SK-N-DZ (cell line): ENCODE measurements around the gene SERPINC1. TPM values are rescaled to one million over a fixed set of nuclear protein-coding genes. Genes with fewer than 3 reads are reported as not detected.
"Not testable (repeated sequence)": the region's sequence is repeated elsewhere in the genome, so short reads cannot be mapped to it uniquely, and the experiment has no call there.

Experiments used
- DNase-seq: peaks from one replicate; pipeline ENCODE4 v3.0.0-alpha.2; 2015; ENCODE audit warnings: low spot score
- polyA plus RNA-seq, 2 experiments: library from polyadenylated mRNA; depleted of rRNA; stranded (reverse); fragments of >200 nt; gene quantifications; 2 replicates each; pipeline ENCODE4 v1.2.3, GENCODE V29; 2014

Gene SERPINC1
- polyA plus RNA-seq (2014; cell fraction: cytosol; rRNA removed), result not detected in 2 replicates
- 0.12 TPM in 1 of 2 replicates, not detected in the other for polyA plus RNA-seq (2014; cell fraction: nucleus; rRNA removed)

DNA sequence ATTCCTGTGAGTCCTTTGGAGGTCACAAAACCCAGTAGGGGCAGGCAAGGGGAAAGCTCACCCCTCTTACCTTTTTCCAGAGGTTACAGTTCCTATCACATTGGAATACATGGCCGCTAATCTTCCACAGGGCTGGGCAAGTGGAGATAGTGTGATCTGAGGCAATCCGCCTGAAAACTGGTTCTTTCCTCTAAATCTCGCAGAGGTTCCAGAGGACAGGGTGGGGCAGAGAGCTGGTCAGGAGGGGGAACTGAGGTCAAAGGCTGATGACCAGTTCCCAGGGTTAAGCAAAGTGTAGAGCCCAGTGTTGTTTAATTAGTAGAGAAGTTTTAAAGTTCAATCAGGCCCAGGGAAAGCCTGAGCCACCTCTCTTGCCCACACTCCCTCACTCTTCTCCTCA is at the start of gene SERPINC1:
Gene SERPINC1 (minus strand): TSS at position 179 of the 400 bp plus-strand sequence. CDS start 68 bp downstream, at position 111.
- DNase-seq, result no peak

DNA sequence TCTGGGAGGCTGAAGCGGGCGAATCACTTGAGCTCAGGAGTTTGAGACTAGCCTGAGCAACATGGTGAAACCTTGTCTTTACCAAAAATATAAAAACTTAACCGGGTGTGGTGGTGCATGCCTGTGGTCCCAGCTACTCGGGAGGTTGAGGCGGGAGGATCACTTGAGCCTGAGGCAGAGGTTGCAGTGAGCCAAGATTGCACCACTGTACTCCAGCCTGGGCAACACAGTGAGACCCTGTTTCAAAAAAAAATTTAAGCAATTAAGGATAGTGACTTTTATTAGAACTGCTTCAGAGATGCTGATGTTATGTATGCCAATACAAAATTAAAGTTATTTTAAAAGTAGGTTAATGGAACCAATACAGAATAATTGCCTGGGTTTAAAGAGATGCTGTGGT is 48.8 kb upstream of the SERPINC1 start:
- DNase-seq, result not testable (repeated sequence)

DNA sequence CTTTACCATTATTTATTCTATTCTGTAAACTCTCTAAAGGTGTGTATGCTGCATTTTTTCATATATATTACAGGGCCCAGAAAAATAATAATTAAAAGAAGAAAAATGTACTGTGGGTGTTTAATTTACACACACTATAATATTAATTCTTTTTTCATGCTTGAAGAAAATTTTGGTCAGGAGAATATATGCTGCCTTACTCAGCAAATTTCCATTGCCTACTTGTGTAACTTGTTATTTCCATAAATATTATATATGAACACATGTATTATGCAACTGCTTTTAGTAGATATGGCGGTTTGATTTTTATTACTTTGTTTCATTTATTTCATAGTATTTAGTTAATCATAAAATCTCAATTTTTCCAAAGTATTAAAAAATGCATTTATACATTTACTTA is 46.4 kb upstream of the SERPINC1 start:
- DNase-seq, result no peak

DNA sequence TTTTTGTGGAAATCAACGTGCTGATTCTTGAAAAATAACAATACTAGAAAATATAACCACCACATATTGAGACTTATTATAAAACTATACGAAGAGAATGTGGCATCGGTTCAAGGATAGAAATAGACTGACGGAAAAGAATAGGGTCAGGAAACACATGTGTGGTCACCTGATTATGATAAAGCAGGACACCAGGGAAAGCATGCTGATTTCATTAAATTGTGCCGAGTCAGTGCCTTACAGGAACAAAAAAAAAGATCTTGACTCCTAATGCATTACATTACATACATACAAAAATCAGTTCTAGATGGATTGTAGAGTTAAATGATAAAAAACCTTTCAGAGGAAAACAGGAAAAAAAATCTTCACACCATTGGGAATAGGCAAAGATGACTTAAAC is 43.5 kb upstream of the SERPINC1 start:
- no peak for DNase-seq

DNA sequence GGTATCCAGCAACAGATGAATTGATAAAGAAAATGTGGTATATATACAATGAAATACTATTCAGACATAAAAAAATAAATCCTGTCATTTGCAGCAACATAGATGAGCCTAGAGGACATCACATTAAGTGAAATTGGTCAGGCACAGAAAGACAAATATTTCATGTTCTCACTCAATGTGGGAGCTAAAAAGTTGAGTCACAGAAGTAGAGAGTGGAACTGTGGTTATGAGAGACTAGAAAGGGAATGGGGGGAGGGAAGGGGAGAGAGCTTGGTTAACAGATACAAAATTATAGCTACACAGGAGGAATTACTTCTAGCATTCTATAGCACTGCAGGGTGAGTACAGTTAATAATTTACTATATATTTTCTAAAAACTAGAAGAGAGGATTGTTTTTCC is 37.1 kb upstream of the SERPINC1 start:
- DNase-seq, result no peak

DNA sequence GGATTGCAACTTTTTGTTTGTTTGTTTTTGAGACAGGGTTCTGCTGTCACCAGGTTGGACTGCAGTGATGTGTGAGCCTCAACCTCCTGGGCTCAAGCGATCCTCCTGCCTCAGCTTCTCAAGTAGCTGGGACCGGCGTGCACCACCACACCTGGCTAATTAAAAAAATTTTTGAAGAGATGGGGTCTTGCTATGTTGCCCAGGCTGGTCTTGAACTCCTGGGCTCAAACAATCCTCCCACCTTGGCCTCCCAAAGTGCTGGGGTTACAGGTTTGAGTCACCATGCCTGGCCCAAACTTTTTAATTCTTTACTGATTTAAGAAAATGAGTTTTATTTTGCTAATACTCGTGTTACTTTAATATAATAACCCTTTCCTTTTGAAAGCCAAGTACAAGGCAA is 31.5 kb upstream of the SERPINC1 start:
- DNase-seq, result no peak

DNA sequence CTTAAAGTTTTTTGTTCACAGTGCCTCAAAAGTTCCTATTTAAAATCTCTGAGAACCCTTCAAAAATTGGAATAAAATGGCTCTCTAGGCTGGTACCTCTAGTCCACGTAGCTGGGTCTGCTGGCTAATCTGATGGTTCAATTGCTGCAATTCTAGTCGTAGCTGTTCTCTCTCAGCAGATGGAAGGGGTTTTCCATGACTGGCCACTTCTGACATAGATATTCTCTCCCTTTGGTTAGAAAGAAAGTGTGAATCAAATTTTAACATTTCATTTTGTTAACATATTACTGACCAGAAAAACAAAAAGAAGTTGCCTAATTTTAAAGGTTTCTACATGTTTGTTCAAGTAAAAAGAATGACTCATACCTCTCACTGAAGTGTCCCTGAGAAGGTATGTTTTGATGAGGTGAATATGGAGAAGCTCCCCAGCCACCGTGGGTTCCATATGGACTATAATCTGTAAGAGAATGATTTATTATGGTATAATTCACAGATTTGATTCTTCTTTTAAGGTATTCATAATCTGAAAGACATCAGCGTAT is 29.3 kb upstream of the SERPINC1 start:
- DNase-seq, result no peak

DNA sequence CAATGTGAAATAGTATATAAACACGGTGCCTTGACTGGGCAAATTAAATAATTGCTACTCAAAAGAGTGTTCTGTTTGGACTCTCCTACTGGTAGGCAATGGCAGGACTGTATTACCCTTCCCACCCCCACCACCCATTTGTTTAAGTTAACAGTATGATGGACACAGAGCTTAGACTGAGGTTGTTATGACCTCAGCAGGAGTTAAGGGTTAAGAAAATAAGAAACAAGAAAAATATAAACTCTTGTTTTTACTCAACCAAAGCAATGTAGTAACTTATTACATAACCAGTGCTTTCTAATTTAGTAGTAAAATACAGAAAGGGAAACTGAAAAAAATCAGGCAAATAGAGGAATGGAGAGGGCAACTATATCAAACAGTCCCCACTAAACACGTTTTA is 19.9 kb upstream of the SERPINC1 start:
- no peak for DNase-seq

DNA sequence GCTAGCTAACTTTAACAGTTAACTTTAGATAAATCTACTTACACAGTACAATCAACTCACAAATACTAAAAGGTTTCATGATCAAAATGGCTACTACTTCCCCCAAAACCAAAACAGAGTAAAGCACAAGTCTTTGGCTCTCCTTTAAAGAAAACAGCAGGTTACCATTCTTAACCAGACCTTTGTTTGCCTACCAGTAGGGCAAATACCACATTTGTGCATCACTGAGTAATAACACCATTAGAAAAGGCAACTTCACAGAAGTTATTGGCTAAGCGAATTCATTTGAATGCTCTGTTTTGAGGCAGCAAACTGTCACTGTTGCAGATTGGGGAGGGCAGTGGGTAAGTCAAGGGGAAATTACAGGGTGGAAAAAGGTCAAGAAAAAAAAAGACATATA is 17.3 kb upstream of the SERPINC1 start:
- DNase-seq, result no peak

DNA sequence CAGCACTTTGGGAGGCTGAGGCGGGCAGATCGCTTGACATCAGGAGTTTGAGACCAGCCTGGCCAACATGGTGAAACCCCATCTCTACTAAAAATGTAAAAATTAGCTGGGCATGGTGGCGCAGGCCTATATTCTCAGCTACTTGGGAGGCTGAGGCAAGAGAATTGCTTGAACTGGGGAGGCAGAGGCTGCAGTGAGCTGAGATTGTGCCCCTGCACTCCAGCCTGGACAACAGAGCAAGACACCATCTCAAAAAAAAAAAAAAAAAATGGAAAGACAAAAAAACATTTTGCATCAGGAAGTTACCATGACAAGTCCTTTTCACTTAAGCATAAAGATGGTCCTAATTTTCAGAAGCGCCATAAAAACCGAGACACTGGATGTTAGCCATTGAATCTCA is 13.4 kb upstream of the SERPINC1 start:
- DNase-seq, result not testable (repeated sequence)

DNA sequence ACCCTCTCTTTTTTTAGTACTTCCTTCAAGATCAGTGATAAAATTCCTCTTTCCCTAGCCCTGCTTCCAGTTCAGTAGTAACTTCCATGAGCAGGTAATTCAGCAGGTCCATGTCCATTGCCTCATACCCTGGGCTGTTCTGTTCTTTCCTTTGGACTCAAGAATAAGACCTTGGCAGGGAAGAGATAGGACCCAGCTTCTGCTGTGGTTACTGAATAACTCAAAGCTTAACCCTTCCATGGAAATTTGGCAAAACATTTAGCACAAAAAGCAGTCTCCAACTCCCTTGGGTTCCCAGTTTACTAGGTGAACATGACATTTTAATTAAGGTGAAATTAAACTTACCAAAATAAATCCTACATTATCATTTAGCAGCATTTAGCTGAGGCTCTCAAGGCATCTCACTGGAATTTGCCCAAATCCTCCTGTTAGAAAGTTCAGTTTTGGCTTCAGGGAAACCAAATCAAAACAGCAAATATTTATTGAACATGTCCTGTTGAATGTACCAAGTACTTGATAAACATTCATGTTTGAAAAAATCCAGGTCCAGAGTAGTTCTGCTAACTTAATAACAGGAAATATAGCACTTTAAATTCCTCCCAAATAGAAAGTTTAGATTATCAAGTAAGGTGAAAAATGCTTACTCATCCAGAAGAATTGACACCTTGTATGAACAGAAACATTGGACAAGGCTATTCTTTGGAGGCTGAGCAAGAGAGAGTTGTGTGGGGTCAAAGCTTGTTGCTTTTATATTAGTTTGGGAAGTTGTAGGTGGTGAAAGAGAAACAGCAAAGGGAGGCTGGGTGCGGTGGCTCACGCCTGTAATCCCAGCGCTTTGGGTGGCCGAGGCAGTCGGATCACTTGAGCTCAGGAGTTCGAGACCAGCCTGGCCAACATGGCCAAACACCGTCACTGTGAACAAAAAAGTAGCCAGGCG is 8.4 kb upstream of the SERPINC1 start:
- no peak for DNase-seq

DNA sequence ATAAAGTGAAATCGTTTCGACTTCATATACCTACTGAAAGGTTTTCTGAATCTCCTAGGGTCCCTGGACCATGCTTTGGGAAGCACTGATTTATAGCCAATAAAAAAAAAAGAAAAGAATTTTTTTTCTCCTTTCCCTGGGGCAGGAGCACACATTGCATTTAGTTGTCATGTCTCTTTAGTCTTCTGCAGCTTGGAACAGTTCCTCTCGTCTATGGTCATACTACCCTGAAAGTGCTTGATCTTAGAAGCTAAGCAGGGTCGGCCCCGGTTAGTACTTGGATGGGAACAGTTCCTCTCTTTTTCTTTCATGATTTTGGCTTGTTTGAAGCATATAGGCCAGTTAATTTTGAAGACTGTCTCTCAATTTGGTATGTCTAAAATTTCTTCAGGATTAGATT is 3.7 kb upstream of the SERPINC1 start:
- no peak for DNase-seq

DNA sequence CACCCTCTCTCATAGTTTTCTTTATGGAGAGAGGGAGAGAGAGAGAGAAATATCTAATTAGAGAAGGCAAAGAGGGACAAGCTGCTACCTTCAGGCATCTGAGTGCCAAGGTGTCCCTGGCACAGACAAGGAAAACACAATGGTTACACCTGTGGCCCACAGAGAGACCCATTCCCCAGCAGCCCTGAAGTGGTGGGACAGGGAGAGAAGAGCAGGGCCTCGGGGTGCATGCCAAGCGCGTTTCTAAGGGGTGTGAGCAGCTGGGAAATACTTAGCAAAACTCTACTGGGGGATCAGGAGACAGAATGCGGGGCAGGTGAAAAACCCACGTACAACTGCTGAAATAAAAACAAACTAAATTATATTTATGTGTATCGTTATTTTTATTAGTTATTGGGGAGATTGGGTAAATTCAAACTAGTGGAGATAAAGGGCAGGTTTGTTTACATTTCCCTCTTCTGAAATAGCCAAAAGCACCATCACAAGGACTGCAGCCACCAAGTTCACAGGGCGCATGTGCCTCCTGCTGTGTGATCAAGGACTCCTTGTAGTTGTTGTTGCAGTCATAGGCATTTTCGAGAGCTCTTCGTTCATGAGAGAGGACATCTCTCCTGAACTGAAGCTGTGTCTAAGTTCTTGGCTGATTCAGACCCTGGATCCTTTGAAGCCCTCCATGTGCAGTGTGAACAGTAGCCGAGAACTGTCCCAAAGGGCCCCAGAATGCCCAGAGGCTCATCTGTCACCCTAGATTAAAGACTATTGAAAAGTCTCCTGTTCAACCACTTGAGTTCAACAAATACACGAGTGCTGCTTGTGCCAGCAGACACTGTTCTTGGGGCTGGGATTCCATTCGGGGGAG is 737 bp upstream of the SERPINC1 start:
- DNase-seq, result no peak

DNA sequence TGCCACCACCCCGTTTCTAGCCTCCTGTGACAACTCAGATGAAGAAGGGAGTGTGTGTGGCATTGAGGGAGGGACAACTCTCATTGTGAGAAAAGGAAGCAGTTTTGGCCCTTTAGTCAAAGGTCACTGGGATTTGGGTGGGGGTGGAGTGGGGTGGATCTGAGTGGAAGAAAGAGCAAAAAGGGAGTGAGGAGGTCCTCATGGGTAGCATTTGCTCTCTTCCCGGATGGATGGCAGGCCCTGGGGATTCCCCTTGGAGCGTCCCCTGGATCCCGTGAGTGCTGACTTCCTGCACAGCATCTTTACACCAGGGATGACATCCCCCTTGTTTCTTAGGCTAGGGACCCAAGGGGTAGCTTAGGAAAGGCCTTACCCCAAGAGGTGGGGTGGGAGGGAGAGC is 460 bp downstream of the SERPINC1 start:
- no peak for DNase-seq

DNA sequence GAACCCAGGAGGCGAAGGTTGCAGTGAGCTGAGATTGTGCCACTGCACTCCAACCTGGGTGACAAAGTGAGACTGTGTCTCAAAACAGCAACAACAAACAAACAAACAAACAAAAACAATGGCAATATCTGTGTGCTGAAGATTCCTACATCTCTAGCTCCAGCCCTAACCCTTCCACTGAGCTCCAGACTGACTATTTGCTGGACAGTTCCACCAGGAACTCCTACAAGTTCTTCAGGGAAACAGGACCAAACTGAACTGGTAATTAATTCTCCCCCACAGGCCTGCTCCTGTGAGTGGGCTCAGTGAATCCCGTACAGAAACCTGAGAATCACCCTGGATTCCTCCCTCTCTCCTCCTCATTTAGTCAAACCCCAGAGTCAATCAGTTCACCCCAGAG is 1.5 kb downstream of the SERPINC1 start:
- DNase-seq, result no peak

DNA sequence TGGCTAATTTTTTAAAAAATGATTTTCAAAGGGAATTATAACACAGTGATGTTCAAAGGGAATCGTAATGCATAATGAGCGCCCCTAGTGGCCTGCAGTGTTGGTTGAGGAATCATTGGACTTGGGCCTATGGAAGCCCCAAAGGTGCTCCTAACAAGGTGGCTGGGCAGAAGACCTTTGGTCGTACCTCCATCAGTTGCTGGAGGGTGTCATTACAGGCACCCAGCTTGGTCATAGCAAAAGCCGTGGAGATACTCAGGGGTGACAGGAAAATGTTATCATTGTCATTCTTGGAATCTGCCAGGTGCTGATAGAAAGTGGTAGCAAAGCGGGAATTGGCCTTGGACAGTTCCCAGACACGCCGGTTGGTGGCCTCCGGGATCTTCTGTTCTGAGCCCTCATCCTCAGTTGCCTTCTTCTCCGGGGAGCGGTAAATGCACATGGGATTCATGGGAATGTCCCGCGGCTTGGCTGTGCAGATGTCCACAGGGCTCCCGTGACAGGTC is 2.7 kb downstream of the SERPINC1 start:
- peak; percentile 9 for DNase-seq

DNA sequence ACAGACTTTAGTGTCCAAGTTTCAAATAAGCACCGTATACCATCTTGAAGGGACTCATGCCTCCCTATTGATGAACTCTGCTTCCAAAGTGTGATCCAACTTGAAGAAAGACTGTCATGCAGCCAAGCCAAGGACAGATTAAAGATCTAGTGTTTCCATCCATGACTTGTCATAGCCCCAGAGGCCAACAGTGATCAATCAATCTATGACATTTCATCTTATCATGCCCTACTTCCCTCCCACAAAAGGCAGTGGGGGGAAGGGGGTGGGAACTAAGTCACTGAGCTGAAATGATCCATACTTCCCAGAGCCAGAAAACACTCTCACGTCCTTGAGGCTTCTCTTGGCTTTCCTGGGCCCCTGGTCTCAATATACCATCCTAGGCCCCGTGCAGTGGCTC is 4.0 kb downstream of the SERPINC1 start:
- no peak for DNase-seq

DNA sequence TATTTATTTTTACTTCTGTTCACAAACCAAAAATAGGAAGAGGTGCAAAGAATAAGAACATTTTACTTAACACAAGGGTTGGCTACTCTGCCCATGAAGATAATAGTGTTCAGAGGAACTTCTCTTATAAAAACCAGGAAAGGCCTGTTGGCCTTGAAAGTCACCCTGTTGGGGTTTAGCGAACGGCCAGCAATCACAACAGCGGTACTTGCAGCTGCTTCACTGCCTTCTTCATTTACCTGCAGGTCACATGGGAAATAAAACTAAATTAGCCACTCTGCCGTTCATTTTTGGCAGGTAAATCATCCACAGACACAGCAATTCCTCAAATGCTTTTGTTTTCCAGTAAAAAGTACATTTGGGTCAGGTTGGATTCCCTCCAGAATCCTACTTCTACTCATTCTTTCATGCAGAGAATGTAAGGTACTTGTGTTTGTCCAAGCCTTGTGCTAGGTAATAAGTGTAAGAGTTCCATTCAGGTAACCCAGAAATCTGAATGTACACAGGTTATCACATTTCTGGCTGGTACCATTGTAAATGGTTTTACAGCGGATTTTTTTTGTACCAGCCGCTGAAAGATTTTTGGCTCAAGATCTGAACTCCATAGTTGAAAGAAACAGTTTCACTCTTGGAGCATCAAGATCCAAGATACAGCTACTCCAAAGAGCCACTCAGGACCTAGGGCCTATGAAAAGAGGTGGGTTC is 13.1 kb downstream of the SERPINC1 start:
- no peak for DNase-seq

DNA sequence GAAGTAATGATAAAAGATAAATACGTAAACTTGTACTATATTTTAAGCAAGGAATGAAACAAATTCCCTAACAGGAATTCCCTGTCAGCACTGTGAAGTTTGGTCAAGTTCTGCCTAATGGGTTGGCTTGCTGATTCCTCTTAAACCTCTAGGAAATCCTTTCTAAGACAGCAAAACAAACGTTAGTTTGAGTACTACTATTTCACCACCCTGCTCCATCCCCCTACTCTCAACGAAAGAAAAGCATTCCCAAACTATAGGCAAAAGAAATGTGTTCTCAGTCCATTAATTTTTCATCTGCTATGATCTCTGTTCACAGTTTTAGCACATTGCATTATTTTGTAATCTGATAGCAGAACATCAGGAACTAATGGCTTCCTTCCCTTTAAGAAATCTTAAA is 16.1 kb downstream of the SERPINC1 start:
- DNase-seq, result no peak

DNA sequence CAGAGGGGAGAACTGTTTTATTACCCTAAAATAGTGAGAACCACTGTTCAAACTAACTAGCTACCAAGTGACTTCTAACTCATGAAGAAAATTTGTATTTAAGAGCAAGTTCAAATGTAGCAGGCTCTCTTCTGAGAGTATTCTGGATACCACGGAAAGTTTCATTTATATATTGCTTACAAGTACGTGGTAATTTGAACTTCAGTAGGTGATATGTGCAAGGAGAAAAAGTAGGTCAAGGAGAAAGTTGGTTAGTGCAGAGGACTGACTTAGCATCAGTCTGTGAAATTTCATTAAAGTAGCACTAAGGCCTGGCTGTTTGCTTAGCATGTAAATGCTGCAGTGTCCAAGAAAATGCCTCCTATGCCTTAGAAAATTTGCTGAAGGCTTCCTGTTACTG is 16.7 kb downstream of the SERPINC1 start:
- no peak for DNase-seq

DNA sequence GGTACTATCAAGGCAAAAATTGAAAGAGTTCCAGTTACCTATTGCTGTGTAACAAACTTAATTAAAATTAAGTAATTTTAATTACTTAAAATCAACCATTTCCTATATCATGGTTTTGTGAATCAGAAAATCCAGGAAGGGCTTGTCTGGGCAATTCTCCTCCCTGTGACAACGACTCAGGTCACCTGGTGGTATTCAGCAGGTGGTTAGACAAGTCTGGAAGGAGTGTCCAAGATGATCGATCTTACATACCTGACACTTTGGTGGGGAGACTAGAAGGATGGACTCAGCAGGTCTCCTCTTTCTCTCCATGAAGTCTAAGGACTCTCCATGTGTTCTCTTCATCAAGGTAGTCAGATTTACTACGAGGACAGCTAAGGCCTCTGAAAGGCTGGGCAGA is 22.9 kb downstream of the SERPINC1 start:
- no peak for DNase-seq
